Stimulated activated CD4-positive, alpha-beta T cell treated with anti-CD3 and anti-CD28 coated beads, Interleukin-1b, Interleukin-23, amount 100 ng/mL, for 1 hour (primary cell): ENCODE results near the gene GCDH.
"Not testable (repeated sequence)": the region's sequence is repeated elsewhere in the genome, so short reads cannot be mapped to it uniquely, and the experiment has no call there.

Source experiments
- DNase-seq, 2 donors: peaks; one replicate each; pipeline ENCODE4 v3.0.0-alpha.2; 2020; ENCODE audit warnings: low read depth in 2 of 2

The GCDH gene

GRCh38 chr19:12872941-12873890 is 17.7 kb upstream of the GCDH start:
- no peak for DNase-seq

- no peak for DNase-seq
Measured at GRCh38 chr19:12873891-12874745, 16.8 kb upstream of the GCDH start.

DNA sequence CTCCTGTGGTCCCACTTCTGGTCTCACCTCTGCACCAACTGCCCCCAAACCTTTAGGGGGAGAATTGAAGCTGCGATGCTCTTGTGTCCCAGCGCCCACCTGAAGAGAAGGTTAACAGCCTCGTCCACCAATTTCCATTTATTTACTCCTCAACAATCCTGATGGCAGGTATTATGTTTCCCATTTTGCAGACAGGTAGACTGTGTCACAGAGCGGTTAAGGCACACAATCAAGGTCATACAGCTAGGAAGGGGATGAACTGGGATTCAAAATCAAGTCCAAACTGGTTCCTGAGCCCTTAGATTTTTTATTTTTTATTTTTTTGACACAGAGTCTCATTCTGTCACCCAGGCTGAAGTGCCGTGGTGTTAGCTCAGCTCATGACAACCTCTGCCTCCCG is 15.9 kb upstream of the GCDH start:
- DNase-seq, result no peak

- DNase-seq, result no peak
Measured at GRCh38 chr19:12880551-12881171, 10.3 kb upstream of the GCDH start.

DNA sequence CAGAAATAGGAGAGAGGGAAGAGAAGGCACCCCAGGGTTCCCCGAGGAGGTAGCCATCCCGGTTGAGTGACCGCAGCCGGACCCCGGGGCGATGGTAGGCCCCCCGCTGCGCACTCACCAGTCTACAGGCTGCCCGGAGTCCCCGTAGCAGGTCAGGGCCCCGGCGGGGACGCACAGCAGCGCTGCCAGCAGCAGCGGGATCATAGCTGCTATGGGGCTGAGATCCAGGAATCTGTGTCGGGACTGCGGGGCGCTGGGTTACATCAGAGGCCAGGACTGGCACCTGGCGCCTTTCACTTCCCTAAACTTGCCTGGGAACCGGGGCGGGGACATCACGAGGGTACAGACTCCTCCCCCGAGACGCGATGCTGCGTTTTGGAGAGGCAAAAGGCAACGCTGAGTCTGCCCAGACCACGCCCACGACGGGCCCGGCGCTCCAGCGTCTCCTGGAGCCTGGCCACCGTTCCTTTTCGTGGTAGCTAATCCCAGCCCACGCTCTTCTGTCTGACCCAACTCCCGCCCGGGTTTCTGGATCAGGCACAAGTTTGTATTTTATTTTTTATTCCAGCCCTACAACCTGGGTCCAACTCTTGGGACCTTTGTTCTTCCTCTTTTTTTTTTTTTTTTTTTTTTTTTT is 9.7 kb upstream of the GCDH start, which contains the start of gene DNASE2:
DNASE2 (minus strand) TSS at position 278 of the 637 bp plus-strand sequence; CDS start at position 204, 74 bp downstream.
- peak; percentile 67 to 73 for DNase-seq

DNA sequence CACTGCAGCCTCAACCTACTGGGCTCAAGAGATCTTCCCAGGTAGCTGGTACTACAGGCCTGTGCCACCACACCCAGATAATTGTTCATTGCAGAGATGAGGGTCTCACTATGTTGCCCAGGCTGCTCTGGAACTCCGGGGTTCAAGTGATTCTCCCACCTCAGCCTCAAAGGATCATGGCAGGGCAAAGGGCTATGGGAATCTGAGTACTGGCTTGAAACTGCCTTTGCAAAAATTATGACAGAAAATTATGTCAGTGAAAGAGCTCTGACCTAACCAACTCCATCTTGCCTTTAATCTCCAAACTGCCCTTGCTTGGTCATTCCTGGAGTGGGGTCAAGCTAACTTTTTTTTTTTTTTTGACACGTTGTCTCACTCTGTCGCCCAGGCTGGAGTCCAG is 8.4 kb upstream of the GCDH start:
- no peak for DNase-seq

DNA sequence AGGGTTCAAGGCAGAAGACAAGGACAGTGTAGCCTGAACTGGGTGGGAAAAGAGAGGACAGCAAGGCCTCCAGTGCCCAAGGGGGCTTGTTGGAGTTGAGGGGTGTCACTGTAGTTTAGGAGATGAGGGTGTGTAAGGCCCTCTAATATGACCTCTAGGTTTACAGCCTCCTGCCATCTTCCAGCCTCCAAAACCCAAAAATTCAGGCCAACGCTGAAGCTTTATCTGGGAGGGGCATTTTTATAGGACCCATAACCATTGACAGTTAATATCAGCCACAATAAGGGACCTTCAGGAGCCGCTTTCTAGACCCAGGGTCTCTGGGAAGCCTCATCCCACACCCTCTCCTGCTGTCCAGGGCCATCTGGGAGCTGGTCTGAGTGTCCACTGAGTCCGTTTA is 6.8 kb upstream of the GCDH start:
- DNase-seq, result no peak

DNA sequence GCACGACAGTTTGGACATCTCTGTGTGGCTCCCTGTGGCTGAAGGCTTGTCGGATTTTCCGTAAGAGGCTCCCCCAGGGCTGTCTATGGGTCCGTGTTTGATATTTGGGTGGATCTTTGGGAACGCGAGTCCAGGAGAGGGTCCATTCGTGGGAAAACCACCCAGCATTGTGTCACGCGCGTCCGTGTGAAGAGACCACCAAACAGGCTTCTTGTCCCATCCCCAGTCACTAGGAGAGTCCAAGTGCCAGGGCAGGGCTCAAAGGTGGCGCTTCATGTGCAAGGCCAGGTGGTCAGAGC is 6.4 kb upstream of the GCDH start:
- DNase-seq, result no peak

GRCh38 chr19:12884926-12885748 is 5.8 kb upstream of the GCDH start:
- peak; percentile 63 to 76 for DNase-seq

DNA sequence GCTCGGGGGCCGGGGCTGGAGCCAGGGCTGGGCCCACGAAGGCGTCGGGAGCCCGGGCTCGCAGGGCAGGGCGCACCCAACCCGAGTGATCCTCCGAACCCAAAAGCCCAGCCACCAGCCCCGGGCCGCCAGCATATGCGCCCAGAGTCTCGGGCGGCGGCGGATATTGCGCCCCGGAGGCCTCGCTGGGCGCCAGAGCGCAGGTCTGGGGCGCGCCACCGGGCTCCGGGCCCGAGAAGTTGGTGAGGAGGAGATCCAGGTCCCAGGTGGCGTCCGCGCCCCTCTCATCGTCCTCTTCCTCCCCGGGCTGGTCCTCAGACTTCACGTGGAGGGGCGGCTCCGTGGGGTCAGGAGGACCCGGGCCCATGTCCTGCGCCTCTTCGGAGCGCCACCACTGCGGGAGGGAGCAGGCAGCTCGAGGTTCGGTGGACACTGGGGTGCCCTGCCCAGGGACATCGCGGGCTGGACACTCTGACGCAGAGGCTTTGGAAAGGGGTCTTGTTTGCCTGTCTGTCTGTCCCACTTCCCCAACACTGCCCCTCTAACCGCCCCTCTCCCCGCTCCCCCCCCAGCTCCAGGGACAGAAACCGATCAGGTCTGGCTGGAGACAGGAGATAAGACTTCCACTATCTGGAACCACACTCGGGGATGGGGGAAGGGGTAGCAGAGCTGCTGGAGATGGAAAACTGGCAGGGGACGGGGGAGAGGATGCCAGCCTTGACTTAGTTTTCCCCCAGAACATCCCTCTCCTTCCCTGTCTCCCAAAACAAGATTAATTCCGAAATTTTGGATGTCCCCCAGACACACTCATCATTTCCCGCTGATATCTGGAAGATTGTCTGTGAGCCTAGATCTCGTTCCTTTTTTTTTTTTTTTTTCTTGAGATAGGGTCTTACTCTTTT is 5.0 kb upstream of the GCDH start:
- DNase-seq, result no peak

DNA sequence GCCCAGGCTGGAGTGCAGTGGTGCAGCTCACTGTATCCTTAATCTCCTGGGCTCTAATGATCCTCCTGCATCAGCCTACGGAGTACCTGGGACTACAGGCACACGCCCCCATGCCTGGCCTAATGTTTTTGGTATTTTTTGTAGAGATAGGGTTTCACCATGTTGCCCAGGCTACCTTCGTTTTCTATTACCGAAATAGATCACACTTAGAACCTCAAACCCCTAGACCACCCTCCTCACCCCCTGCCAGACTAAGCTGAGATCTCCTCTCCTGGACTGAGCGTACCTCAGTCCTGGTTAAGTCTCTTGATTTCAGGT is 4.3 kb upstream of the GCDH start:
- DNase-seq, result no peak

GRCh38 chr19:12886969-12887747 is 3.8 kb upstream of the GCDH start, which contains the start of gene KLF1:
TSS of gene KLF1 (minus strand) at chr19:12887201. CDS start at chr19:12887140, 61 bp downstream.
- DNase-seq, result no peak

DNA sequence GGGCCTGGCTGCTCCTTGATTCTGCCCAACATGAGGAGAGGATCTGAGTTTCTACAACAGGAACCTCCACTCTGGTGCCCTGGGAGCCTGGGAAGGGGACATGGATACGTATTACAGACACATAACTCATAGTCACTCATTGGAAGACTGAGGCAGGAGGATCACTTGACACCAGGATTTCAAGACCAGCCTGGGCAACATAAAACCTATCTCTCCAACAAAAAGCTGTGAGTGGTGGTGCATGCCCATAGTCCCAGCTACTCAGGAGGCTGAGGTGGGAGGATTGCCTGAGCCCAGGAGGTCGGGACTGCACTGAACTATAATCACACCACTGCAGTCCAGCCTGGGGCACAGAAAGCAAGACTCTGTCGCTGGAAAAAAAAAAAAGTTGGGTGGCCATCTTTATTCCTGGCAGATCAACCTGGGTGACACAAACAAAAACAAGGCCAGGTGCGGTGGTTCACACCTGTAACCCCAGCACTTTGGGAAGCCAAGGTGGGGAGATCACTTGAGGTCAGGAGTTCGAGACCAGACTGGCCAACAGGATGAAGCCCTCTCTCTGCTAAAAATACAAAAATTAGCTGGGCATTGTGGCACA is 2.9 kb upstream of the GCDH start:
- no peak for DNase-seq

- DNase-seq, result not testable (repeated sequence)
Measured at GRCh38 chr19:12890299-12890786, 617 bp upstream of the GCDH start.

GRCh38 chr19:12891553-12892021 is 627 bp downstream of the GCDH start:
- DNase-seq, result no peak

DNA sequence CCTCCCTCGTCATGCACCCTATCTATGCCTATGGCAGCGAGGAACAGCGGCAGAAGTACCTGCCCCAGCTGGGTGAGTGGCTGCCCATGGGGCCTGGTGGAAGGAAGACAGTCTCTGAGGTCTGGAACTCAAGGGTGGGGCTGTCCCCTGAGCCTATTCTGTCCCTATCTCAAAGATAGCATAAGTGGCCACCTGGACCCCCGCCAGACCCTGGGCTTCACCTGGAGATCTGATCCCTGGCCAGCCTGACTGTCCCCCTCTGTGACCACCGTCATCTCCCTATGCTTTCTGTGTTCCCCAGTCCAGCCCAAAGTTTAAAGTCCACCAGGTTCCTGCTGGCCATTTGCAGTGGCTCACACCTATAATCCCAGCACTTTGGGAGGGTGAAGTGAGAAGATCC is 2.6 kb downstream of the GCDH start:
- no peak for DNase-seq

DNA sequence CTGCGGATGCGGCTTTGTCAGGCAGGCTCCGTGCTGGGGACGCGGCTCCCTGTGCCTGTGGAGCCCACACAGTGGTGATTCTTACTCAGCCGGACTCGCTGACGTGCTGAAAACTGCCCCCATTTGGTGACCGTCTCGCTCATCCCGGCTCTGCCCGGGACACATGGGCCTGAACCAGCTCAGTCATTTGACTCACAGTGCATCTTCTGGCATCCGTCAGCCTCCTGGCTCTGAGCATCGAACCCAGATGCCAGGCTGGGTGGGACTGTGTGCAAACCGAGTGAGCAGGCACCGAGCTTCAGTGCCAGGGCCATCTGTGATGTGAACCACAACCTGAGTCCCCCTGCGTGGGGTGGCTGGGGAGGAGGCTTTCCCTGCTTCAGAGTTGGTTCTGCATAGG is 5.5 kb downstream of the GCDH start:
- DNase-seq, result no peak

GRCh38 chr19:12899891-12900518 is 9.0 kb downstream of the GCDH start:
- DNase-seq, result no peak
